Activated CD8-positive, alpha-beta memory T cell treated with anti-CD3 and anti-CD28 coated beads for 1 hour (primary cell): ENCODE measurements around the gene TMEM115.

Source experiments
- DNase-seq, 2 donors: peaks; one replicate each; pipeline ENCODE4 v3.0.0-alpha.2; 2020; ENCODE audit warnings: low read depth in 1 of 2; ENCODE audit errors: extremely low read depth in 1 of 2

TMEM115 gene

DNA sequence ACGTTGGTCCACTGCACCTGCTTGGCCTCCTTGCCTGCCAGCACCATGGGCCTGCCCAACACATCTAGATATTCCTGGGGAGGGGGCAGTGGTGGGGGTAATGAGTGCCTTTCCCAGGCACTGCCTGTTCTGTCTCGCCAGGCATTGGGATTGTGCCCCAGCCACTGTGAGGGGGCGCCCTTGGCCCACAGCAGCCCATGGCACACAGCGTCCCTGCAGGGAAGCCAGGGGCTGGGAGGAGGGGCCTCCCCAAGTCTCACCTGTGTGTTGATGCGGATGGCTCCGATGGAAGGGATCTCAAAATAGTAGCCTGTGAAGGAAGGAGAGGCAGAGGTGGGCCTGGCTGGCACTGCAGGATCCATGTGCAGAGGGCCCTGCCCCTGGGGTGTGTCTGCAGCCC lies 18.7 kb upstream of the TMEM115 start:
- DNase-seq = no peak

- no peak for DNase-seq
Measured at GRCh38 chr3:50375258-50375931, 16.1 kb upstream of the TMEM115 start.

- no peak for DNase-seq
Measured at GRCh38 chr3:50374363-50375257, 15.3 kb upstream of the TMEM115 start.

- no peak for DNase-seq
Measured at GRCh38 chr3:50373146-50374051, 14.1 kb upstream of the TMEM115 start.

- no peak for DNase-seq
Measured at GRCh38 chr3:50372349-50372748, 13.0 kb upstream of the TMEM115 start.

DNA sequence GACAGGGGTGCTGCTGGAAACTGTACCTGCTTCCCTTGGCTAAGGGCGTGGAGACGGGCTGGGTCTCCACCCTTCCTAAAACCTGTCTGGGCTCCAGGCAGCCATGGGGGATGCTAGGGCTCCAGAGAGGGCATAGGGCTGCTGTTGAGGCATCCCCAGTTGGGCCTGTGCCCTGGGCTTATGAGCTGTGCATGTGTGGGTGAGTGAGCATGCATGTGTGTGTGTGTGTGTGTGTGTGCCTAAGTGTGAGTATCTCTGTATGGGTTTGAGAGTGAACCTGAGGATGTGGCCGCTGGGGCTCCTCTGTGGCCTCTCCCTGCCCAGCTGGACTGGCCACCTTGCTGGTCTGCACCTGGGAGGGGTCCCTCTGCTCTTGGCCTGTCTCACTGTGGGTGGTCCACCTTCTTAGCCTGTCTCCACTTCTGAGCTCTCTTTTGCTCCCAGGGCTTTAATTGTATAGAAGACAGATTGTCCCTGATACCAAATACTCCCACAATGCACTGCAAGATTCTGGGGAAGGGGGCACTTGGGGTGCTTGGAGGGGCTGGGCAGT lies 11.9 kb upstream of the TMEM115 start:
- no peak for DNase-seq

DNA sequence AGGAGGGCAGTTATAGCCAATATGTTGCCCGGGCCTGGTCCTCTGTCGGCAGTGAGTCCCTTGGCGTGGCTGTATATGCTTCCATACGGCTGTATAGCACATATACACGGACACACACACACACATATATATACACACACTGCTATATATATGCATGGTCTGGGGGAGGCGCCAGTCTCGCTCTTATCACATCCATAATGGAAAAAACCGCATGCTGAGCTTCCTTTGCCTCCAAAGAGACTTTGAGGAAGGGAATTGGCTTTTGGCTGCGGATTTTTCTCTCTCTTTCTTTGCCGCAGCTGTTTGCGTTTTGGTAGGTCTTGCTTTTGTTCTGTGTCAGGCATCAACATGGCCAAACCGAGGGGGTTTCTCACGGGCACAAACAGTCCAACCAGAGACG lies 11.3 kb upstream of the TMEM115 start:
- no peak for DNase-seq

DNA sequence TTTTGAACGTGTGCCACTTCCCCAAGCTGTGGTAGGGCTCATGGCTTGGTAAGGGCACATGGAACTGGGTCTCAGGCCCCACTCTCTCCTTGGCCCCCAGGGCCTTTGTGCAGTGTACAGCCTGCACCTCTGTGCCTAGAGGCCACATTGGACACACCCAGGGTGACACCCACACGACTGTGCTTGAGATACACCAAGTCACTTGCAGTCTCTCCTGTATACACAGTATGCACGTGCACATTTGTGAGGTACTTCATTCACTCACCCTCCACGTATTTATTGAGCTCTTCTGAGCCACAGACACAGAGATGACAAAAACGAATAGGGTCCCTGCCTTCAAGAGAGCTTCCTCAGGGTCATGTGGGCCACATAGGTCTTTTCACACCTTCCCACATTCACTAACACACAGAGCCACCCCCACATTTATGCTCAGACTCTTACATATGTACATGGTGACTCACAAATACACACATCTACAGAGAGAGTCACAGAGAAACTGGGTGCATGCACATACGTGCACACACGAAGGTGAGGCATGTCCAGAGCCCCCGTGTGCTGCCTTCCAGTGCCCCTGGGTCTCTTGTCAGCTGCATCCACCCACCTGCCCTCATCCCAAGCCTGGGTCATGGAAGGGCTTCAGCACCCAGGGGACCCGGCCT lies 9.8 kb upstream of the TMEM115 start:
- no peak for DNase-seq

GRCh38 chr3:50365842-50366220 lies 6.5 kb upstream of the TMEM115 start:
- DNase-seq = no peak

DNA sequence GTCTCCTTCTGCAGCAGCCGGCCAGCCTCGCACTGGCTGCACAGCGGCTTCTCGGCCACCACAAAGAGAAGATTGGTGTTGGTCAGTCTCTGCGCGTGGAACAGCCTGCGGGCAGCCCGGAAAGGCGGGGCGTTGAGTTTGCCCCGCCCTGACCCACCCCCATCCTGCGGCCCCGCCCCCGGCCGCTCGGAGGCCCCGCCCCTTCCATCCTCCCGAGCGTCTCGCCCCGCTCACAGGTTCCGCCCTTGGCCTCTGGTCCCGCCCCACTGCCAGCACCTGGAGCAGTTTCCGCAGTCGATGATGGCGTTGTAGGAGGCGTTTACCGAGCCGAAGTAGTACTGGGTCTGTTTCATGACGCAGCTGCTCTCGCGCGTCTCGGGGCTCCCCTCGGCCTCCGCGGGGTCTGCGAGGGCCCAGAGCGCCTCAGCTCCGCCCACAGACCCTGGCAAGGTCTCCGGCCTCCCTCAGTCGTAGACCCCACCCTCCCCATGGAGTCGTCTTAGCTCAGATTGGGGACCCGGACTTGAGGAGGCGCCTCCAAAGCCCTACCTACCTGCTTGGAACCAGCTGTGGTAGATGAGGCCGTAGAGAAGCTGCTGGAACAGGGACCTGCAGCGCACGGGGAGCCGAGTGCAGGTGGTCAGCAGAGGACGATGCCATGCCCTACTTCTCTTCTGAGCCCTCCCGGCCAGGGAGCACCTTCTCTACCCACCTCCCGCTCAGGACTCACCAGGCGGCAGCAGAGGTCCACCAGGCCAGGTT lies 5.9 kb upstream of the TMEM115 start:
- DNase-seq = peak; percentile 91

- no peak for DNase-seq
Measured at GRCh38 chr3:50364573-50365079, 5.3 kb upstream of the TMEM115 start.

GRCh38 chr3:50359760-50360110 lies 414 bp upstream of the TMEM115 start:
- no peak for DNase-seq

DNA sequence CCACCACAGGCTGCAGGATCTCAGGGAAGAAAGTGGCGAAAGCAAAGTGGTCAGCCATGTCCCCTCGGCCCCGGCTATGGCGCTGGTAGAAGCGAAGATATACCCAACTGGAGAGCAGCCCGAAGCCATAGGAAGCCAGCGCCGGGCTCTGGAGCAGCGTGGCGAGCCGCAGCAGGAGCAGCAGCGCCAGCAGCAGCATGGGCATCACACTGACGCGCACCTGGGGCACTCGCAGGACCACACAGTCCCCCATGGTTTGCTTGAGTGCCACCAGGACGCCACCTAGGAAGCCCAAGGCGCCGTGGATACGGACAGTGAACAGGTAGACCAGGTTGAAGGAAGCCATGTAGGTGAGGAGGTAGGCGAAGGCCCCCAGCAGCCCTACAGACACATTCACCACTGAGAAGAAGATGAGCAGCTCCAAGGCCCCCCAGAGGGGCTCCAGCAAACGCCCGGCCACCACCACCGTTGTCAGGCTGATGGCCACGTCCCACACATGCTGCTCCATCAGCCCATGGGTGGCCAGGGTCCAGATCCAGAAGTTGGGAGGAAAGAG lies 888 bp downstream of the TMEM115 start:
- DNase-seq = no peak

DNA sequence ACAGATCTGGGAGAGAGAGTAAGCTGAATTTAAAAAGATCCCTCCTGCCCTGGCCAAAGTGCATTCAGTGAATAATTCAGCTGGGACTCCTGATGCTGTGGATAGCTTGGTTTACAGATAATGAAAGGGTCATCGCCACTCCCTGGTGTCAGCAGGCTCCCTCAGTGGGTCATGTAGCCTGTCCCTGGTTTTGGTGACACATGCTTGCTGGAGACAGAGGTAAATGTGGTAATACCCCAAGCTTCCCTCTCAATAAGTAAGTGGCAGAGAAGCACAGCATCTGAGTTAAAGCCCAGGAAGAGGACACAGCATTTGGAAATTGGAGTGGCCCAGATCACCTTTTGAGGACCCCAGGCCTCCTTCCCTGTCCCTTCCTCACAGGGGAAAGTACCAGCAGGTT lies 1.8 kb downstream of the TMEM115 start:
- no peak for DNase-seq

GRCh38 chr3:50356553-50356952 lies 2.8 kb downstream of the TMEM115 start:
- no peak for DNase-seq

DNA sequence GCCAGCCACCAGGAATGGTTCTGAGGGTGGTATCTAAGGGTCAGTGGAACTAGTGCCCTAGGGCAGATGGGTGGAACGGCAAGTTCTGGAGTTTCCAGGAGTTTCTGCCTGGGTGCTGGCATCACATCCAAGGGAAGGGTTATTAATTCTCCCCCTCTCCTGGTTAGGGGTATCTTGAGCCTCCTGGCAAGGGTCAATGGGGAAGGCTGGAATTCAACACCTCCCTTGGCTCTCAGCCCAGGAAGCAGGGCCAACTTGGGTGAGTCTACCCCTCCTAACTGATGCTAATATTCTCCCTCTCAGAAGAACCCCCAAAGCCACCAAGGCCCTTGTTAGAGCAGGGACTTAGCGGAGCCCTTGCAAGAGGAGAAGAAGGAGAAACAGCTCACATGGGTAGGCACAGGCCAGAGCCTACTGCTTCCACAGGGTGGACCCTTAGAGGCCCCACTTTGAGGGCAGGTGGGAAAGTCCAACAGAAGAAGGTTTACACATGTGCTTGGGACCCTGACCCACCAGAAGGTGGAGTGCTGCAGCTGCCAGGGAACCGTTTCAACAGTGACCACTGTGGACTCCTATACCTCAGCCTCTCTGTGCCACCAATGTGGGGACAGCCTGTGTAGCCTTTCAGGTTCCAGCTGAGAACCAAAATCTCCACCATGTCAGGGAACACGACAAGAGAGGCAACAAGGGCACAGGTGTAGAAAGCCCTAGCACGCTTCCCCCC lies 3.3 kb downstream of the TMEM115 start:
- DNase-seq = no peak

GRCh38 chr3:50354850-50355249 lies 4.5 kb downstream of the TMEM115 start:
- DNase-seq = no peak

- DNase-seq = no peak
Measured at GRCh38 chr3:50354186-50354764, 5.0 kb downstream of the TMEM115 start.
